ENCODE data around the gene BAHCC1. TPM values are rescaled to one million over a fixed set of nuclear protein-coding genes. Genes with fewer than 3 reads are reported as not detected.

BAHCC1 gene
- total and polyA plus RNA-seq, 10 of the 15 experiments (the other 5 are each of a cell fraction or from before 2014, with no cell fraction given) = 0.03 to 0.14 (median 0.11) TPM; not detected in 6

GRCh38 chr17:81374890-81375289 is 20.4 kb upstream of the BAHCC1 start:
- no TSS peak for BruUV-seq (replicated peaks)
- SMC1A ChIA-PET (ENCODE audit: uncharacterized antibody, unreplicated experiment) = interaction anchor here (1.0 kb wide), 1 partner anchor 110 kb away, joined by 3 read pairs; no protein-coding TSS in a partner anchor
- H3K27ac ChIP-seq (ENCODE audit: control insufficient read depth, insufficient read depth) = no peak overlapping the region
- no peak for FAIRE-seq
- intact Hi-C loops (cut with micrococcal nuclease; ENCODE audit: unreplicated experiment) = no loop called here
- no peaks in the 10 kb centered on the region for H3K4me1 ChIP-seq (ENCODE audit: control insufficient read depth, insufficient read depth, low read length)
- no peaks in the 10 kb centered on the region for H3K9me3 ChIP-seq (replicated peaks; ENCODE audit: control insufficient read depth, insufficient read depth, low read length)
- POLR2A ChIA-PET = no interaction called here
- H3K4me2 ChIP-seq (ENCODE audit: control insufficient read depth, insufficient read depth) = no peak overlapping the region
- H3K9ac ChIP-seq (ENCODE audit: control insufficient read depth, insufficient read depth, low read length) = no peak overlapping the region
- RAD21 ChIA-PET (ENCODE audit: unreplicated experiment) = no interaction called here
- no peak for ATAC-seq
- no peak overlapping the region for H2AFZ ChIP-seq (ENCODE audit: control insufficient read depth, low read depth, low read length)
- H3K79me2 ChIP-seq (ENCODE audit: control insufficient read depth, insufficient read depth, low read length) = no peaks in the 10 kb centered on the region
- CTCF ChIA-PET = no interaction called here
- no peaks in the 10 kb centered on the region for H3K36me3 ChIP-seq (ENCODE audit: control insufficient read depth in 2 of 2, insufficient read depth in 2 of 2, low read length in 1 of 2)
- no peak for DNase-seq (ENCODE audit: low read depth, low spot score)
- TF ChIP-seq ZBTB4 (CRISPR knock-in tag; IDR thresholded peaks at IDR 0.05) (no peak), BHLHE40 (IDR thresholded peaks at IDR 0.05; ENCODE audit: borderline replicate concordance in 1 of 2, low read depth in 2 of 2, low read length in 1 of 2) (no peak), MEF2B (IDR thresholded peaks at IDR 0.05; ENCODE audit: partially characterized antibody, poor library complexity, severe bottlenecking) (no peak), ZSCAN29 (IDR thresholded peaks at IDR 0.05) (no peak), NR2F1 (conservative IDR thresholded peaks at IDR 0.05) (no peak), TCF3 (IDR thresholded peaks at IDR 0.05; ENCODE audit: borderline replicate concordance, insufficient read depth, low read depth, low read length) (no peak), SP1 (IDR thresholded peaks at IDR 0.05; ENCODE audit: low read depth, low read length) (no peak), CHD2 (IDR thresholded peaks at IDR 0.05; ENCODE audit: borderline replicate concordance, low read depth, low read length) (no peak)
- H3K27me3 ChIP-seq (replicated peaks in 1 of 2; ENCODE audit: control insufficient read depth in 2 of 2, insufficient read depth in 2 of 2, low read length in 1 of 2) = no peaks in the 10 kb centered on the region
- H4K20me1 ChIP-seq (ENCODE audit: control insufficient read depth, insufficient read depth) = no peaks in the 10 kb centered on the region
- no peak overlapping the region for H3K4me3 ChIP-seq
- WGBS (ENCODE audit: insufficient coverage, insufficient replicate concordance, low lambda C conversion rate, missing lambda C conversion rate) = 51% methylated on average over 5 of the region's 5 CpGs
- in situ Hi-C loops (cut with MboI) = no loop called here
